ENCODE measurements around the gene RIN3. TPM values are rescaled to one million over a fixed set of nuclear protein-coding genes. Genes with fewer than 3 reads are reported as not detected.

RIN3 gene
- total RNA-seq, 1 experiment from 2014 or later: 10.9 TPM

DNA sequence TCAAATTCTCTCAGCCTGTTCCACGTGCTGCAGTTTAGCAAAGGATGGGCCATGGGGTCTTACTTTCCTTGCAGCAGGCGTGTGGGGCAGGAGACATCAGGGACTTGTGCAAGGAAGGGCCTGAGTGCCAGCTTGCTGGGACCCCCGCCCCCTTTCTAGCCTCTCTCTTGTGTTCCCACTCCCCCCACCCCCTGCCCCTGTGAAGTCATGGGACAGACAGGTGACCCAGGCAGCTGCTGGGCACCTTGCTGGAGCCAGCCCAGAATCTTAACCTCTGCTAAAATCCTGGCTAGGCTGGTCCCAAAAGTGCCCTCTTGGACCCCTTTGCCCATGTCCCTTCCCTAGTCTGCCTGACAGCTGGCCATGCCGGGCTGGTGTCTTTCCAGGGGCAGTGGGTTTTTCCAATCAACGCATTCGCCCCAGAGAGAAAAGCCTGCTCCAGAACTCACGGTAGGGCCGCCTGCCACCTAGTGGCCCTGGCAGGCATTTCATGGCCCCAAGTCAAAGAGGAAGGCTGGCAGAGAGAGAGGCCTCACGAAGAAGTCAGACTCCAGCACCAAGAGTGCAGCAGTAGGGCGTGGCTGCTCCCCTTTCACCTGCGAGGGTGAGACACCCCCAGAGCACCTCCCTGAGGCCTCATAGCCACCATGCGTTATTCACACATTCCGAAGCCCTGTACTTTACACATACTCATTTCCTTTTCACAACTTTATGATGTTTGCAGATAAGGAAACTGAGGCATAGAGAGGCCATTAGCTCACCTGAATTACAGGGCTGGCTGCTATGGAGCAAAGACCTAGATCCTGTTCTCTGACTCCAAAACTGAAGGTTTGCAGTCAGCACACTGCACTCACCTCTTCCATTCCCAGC lies 167.4 kb downstream of the RIN3 start:
- CTCF ChIA-PET: no interaction called here
- Histone ChIP-seq H3K27me3 (ENCODE audit: control insufficient read depth, insufficient read depth, low read length) (no peaks in the 10 kb centered on the region), H3K9me3 (ENCODE audit: control insufficient read depth, insufficient read depth, low read depth, low read length) (no peaks in the 10 kb centered on the region), H3K4me3 (ENCODE audit: low read depth in 2 of 2, low read length in 2 of 2) (no peak overlapping the region), H3K36me3 (ENCODE audit: control insufficient read depth, insufficient read depth, low read length) (no peaks in the 10 kb centered on the region), H3K4me1 (ENCODE audit: control insufficient read depth, insufficient read depth, low read length) (no peaks in the 10 kb centered on the region), H3K27ac (ENCODE audit: low read length) (no peak overlapping the region)
- DNase-seq (ENCODE audit: low read depth, low spot score) (no peak), ATAC-seq (peak; percentile 88)
- TF ChIP-seq TCF7L2 (IDR thresholded peaks at IDR 0.05; ENCODE audit: low read depth, low read length) (no peak), CTCF (IDR thresholded peaks at IDR 0.05) (peak; percentile 91)
- in situ Hi-C loops (cut with HindIII; ENCODE audit: low pct_unique_long_range_greater_than_20kb, low sequenced_read_pairs) (no loop called here), intact Hi-C loops (cut with micrococcal nuclease; ENCODE audit: unreplicated experiment) (no loop called here)
- POLR2A ChIA-PET: no interaction called here
- BruUV-seq (replicated peaks): no TSS peak

DNA sequence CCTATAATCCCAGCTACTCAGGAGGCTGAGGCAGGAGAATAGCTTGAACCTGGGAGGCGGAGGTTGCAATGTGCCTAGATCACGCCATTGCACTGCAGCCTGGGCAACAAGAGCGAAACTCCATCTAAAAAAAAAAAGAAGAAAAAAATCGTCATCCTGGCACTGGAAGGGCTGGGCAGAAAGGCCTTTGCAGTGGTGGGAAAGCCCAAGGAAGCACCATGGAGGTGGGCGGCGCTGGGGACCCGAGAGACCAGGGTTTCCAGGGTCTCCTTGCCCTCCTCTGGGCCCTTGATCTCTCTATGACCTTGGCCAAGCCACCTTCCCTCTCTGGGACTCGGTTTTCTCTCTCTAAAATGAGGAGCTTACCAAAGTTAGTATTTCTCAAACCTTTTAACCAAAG lies 169.5 kb downstream of the RIN3 start:
- ChIA-PET POLR2A (no interaction called here), CTCF (interaction anchor here (0.6 kb wide), 1 partner anchor 8 kb away, joined by 6 read pairs; no protein-coding TSS in a partner anchor)
- in situ Hi-C loops (cut with HindIII; ENCODE audit: low pct_unique_long_range_greater_than_20kb, low sequenced_read_pairs): no loop called here
- H3K4me1 ChIP-seq (ENCODE audit: control insufficient read depth, insufficient read depth, low read length): no peaks in the 10 kb centered on the region
- H3K36me3 ChIP-seq (ENCODE audit: control insufficient read depth, insufficient read depth, low read length): no peaks in the 10 kb centered on the region
- intact Hi-C loops (cut with micrococcal nuclease; ENCODE audit: unreplicated experiment): no loop called here
- TF ChIP-seq REST (IDR thresholded peaks at IDR 0.05; ENCODE audit: insufficient read depth in 1 of 2, low read depth in 2 of 2, low read length in 1 of 2) (no peak), CTCF (IDR thresholded peaks at IDR 0.05) (no peak), SIN3A (IDR thresholded peaks at IDR 0.05; ENCODE audit: borderline replicate concordance, insufficient read depth, low read depth, low read length) (no peak), TCF7L2 (IDR thresholded peaks at IDR 0.05; ENCODE audit: low read depth, low read length) (no peak), POLR2AphosphoS5 (IDR thresholded peaks at IDR 0.05; ENCODE audit: low read depth, low read length) (no peak)
- no peak overlapping the region for H3K4me3 ChIP-seq (ENCODE audit: low read depth in 2 of 2, low read length in 2 of 2)
- H3K27ac ChIP-seq (ENCODE audit: low read length): no peak overlapping the region
- ATAC-seq: no peak
- no peaks in the 10 kb centered on the region for H3K27me3 ChIP-seq (ENCODE audit: control insufficient read depth, insufficient read depth, low read length)
- no peaks in the 10 kb centered on the region for H3K9me3 ChIP-seq (ENCODE audit: control insufficient read depth, insufficient read depth, low read depth, low read length)
- no peak for DNase-seq (ENCODE audit: low read depth, low spot score)
- BruUV-seq (replicated peaks): no TSS peak

All from Panc1 (cell line).